ENCODE results near the gene CGB2. TPM values are rescaled to one million over a fixed set of nuclear protein-coding genes. Genes with fewer than 3 reads are reported as not detected.

Gene CGB2
- total and polyA plus RNA-seq, 9 of the 15 experiments (the other 6 are each of a cell fraction or from before 2014, with no cell fraction given): 0.22 TPM; not detected in 8

DNA sequence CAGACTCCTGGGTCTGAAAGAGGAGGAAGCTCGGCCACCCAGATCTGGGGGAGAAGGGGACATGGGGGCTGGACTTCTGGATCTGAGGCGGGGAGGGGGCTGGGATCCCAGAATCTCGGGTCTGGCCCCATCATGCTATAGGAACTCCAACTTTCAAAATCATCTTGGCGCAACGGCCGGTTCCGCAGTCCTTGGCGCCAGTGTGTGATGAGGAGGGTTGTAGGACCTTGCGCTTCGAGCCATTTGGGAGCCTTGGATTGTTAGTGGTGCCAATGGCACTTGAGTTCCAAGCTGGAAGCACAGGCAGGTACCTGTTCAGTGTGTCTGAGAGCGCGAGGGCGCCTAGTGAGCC is 37.7 kb upstream of the CGB2 start (continued):
- TF ChIP-seq MGA (IDR thresholded peaks at IDR 0.05): no peak
- TF ChIP-seq, protein P1, sequence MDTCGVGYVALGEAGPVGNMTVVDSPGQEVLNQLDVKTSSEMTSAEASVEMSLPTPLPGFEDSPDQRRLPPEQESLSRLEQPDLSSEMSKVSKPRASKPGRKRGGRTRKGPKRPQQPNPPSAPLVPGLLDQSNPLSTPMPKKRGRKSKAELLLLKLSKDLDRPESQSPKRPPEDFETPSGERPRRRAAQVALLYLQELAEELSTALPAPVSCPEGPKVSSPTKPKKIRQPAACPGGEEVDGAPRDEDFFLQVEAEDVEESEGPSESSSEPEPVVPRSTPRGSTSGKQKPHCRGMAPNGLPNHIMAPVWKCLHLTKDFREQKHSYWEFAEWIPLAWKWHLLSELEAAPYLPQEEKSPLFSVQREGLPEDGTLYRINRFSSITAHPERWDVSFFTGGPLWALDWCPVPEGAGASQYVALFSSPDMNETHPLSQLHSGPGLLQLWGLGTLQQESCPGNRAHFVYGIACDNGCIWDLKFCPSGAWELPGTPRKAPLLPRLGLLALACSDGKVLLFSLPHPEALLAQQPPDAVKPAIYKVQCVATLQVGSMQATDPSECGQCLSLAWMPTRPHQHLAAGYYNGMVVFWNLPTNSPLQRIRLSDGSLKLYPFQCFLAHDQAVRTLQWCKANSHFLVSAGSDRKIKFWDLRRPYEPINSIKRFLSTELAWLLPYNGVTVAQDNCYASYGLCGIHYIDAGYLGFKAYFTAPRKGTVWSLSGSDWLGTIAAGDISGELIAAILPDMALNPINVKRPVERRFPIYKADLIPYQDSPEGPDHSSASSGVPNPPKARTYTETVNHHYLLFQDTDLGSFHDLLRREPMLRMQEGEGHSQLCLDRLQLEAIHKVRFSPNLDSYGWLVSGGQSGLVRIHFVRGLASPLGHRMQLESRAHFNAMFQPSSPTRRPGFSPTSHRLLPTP (IDR thresholded peaks at IDR 0.05; ENCODE audit: borderline replicate concordance, extremely low read depth, insufficient read length): no peak
- TF ChIP-seq, protein P2, sequence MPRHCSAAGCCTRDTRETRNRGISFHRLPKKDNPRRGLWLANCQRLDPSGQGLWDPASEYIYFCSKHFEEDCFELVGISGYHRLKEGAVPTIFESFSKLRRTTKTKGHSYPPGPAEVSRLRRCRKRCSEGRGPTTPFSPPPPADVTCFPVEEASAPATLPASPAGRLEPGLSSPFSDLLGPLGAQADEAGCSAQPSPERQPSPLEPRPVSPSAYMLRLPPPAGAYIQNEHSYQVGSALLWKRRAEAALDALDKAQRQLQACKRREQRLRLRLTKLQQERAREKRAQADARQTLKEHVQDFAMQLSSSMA (CRISPR knock-in tag; IDR thresholded peaks at IDR 0.05): no peak
- no peak for TF ChIP-seq SP2 (IDR thresholded peaks at IDR 0.05; ENCODE audit: extremely low read depth, low read depth, low read length, poor library complexity, severe bottlenecking)
- no peak for TF ChIP-seq EWSR1 (IDR thresholded peaks at IDR 0.05; ENCODE audit: borderline replicate concordance, low read depth, partially characterized antibody)
- TF ChIP-seq, protein P3, sequence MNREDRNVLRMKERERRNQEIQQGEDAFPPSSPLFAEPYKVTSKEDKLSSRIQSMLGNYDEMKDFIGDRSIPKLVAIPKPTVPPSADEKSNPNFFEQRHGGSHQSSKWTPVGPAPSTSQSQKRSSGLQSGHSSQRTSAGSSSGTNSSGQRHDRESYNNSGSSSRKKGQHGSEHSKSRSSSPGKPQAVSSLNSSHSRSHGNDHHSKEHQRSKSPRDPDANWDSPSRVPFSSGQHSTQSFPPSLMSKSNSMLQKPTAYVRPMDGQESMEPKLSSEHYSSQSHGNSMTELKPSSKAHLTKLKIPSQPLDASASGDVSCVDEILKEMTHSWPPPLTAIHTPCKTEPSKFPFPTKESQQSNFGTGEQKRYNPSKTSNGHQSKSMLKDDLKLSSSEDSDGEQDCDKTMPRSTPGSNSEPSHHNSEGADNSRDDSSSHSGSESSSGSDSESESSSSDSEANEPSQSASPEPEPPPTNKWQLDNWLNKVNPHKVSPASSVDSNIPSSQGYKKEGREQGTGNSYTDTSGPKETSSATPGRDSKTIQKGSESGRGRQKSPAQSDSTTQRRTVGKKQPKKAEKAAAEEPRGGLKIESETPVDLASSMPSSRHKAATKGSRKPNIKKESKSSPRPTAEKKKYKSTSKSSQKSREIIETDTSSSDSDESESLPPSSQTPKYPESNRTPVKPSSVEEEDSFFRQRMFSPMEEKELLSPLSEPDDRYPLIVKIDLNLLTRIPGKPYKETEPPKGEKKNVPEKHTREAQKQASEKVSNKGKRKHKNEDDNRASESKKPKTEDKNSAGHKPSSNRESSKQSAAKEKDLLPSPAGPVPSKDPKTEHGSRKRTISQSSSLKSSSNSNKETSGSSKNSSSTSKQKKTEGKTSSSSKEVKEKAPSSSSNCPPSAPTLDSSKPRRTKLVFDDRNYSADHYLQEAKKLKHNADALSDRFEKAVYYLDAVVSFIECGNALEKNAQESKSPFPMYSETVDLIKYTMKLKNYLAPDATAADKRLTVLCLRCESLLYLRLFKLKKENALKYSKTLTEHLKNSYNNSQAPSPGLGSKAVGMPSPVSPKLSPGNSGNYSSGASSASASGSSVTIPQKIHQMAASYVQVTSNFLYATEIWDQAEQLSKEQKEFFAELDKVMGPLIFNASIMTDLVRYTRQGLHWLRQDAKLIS (CRISPR knock-in tag; IDR thresholded peaks at IDR 0.05): peak; percentile 55; the same call in 1 of the 2 replicates
- TF ChIP-seq CBX2 (IDR thresholded peaks at IDR 0.05; ENCODE audit: insufficient read depth, low read length, poor library complexity, severe bottlenecking): no peak

Measured in K562 (cell line).